Nephron (organoid): ENCODE results near the gene SNX30.

Experiments
- H3K27ac Mint-ChIP-seq, 3 experiments: 2 replicates each; pipeline ENCODE4 v1.8.0; 2020; ENCODE audit warnings: mixed read lengths in 3 of 3, mild to moderate bottlenecking in 2 of 3, moderate library complexity in 1 of 3
- H3K27me3 Mint-ChIP-seq: 2 replicates; pipeline ENCODE4 v1.8.0; 2021; ENCODE audit warnings: low read depth, mild to moderate bottlenecking, moderate library complexity, mixed read lengths
- H3K36me3 Mint-ChIP-seq: 2 replicates; pipeline ENCODE4 v1.8.0; 2020; ENCODE audit warnings: low read depth, mixed read lengths
- H3K4me1 Mint-ChIP-seq: 2 replicates; pipeline ENCODE4 v1.8.0; 2020; ENCODE audit warnings: mixed read lengths
- H3K4me3 Mint-ChIP-seq, 3 experiments: 2 replicates each; pipeline ENCODE4 v1.8.0; 2020; ENCODE audit warnings: mild to moderate bottlenecking in 3 of 3, mixed read lengths in 3 of 3, moderate library complexity in 2 of 3
- H3K9me3 Mint-ChIP-seq: 2 replicates; pipeline ENCODE4 v1.8.0; 2020; ENCODE audit warnings: mixed read lengths
- TF ChIP-seq, protein P1 (sequence below), 3 experiments: fragments of 200-600 bp; sonication (generic); IDR thresholded peaks; one replicate each; pipeline ENCODE4 v1.5.0; 2021; ENCODE audit warnings: antibody characterized with exemption in 3 of 3; ENCODE audit not compliant: unreplicated experiment in 3 of 3

SNX30 gene

DNA sequence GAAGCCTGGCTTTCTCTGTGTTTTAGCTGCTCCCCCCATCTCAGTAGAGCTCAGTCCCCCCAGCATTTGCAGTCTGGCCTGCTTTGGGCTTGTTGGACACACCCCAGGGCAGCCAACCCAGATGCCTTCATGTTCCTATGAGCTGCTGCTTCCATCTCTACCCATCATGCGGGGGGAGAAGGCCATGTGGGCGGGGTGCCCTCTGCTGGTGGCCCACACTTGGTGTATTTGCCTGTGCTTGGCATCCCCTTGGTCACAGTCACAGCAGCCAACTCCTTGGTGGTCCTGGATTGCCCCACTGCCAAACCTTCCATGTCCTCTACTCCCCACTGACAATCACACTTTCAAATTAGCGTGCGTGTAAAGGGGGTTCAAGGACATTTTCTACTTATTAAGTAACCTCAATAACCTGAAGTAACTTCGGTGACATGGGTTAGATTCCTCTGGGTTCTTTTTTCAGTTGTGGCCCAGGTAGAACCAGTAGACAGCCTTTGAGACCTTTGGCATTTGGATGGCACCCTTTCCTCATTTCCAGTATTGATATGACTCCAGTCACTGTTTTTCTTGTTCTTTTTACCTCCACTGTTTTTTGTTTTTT is 42.8 kb downstream of the SNX30 start:
- Mint-ChIP-seq H3K4me3 (no peak overlapping the region), H3K9me3 (no peaks in the 10 kb centered on the region), H3K27ac (no peak overlapping the region), H3K36me3 (no peaks in the 10 kb centered on the region), H3K27me3 (no peaks in the 10 kb centered on the region), H3K4me1 (peaks cover 26% of the 10 kb centered on the region)
- TF ChIP-seq, protein P1, sequence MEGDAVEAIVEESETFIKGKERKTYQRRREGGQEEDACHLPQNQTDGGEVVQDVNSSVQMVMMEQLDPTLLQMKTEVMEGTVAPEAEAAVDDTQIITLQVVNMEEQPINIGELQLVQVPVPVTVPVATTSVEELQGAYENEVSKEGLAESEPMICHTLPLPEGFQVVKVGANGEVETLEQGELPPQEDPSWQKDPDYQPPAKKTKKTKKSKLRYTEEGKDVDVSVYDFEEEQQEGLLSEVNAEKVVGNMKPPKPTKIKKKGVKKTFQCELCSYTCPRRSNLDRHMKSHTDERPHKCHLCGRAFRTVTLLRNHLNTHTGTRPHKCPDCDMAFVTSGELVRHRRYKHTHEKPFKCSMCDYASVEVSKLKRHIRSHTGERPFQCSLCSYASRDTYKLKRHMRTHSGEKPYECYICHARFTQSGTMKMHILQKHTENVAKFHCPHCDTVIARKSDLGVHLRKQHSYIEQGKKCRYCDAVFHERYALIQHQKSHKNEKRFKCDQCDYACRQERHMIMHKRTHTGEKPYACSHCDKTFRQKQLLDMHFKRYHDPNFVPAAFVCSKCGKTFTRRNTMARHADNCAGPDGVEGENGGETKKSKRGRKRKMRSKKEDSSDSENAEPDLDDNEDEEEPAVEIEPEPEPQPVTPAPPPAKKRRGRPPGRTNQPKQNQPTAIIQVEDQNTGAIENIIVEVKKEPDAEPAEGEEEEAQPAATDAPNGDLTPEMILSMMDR (IDR thresholded peaks at IDR 0.05; ENCODE audit: unreplicated experiment in 3 of 3), result peak in 1 of 3 experiments; percentile 31

GRCh38 chr9:112794731-112795130 is 44.2 kb downstream of the SNX30 start:
- TF ChIP-seq, protein P1 (IDR thresholded peaks at IDR 0.05; ENCODE audit: unreplicated experiment in 3 of 3), result no peak
- Mint-ChIP-seq H3K36me3 (no peaks in the 10 kb centered on the region), H3K4me3 (no peak overlapping the region), H3K9me3 (no peaks in the 10 kb centered on the region), H3K4me1 (peaks cover 18% of the 10 kb centered on the region), H3K27ac (no peak overlapping the region), H3K27me3 (no peaks in the 10 kb centered on the region)

DNA sequence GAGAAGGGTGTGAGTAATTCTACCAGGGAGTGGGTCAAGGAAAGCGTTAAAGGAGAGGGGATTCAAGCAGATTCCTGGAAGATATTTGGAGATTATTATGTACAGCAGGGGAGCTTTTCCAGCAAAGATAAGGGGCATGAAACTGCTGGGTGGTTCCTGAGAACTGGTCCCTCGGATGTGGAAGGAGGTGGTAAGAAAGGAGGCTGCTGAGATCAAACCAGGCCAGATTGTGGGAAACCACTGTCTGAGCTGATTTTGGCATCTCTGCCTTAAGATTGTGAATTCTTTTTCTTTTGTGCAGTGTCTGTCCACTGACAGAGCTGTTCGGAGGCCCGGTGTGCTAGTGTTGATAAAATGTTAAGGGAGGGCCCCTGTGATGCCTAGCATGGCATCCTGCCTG is 45.4 kb downstream of the SNX30 start:
- Mint-ChIP-seq H3K9me3 (no peaks in the 10 kb centered on the region), H3K4me1 (peaks cover 18% of the 10 kb centered on the region), H3K27me3 (no peaks in the 10 kb centered on the region), H3K27ac (no peak overlapping the region), H3K4me3 (no peak overlapping the region), H3K36me3 (no peaks in the 10 kb centered on the region)
- TF ChIP-seq, protein P1 (IDR thresholded peaks at IDR 0.05; ENCODE audit: unreplicated experiment in 3 of 3), result no peak

DNA sequence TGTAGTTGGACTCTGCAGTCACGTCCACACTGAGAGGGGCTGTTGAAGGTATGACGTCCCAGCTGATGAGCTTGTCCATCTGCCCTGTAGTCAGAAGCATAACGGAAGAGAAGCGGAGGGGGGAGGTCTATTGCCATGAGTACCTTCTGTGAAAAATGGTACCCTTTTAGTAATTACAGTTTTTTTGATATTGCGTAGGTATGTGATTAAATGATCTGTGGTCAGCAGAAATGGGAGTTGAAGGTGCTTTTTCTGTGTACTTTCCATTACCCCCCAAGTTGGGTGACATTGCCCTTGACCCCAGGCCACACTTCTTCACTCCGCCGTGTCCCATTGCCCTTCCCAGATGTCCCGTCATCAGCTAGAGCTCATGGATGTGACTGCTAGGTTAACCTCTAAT is 45.9 kb downstream of the SNX30 start:
- Mint-ChIP-seq H3K36me3 (no peaks in the 10 kb centered on the region), H3K9me3 (no peaks in the 10 kb centered on the region), H3K27me3 (no peaks in the 10 kb centered on the region), H3K4me3 (no peak overlapping the region), H3K4me1 (peaks cover 18% of the 10 kb centered on the region), H3K27ac (peak overlapping the region; percentile 25 to 45 (median 39))
- TF ChIP-seq, protein P1 (IDR thresholded peaks at IDR 0.05; ENCODE audit: unreplicated experiment in 3 of 3), result no peak

- peaks cover 18% of the 10 kb centered on the region for H3K36me3 Mint-ChIP-seq
Measured at GRCh38 chr9:112809351-112809848, 58.8 kb downstream of the SNX30 start.

More at GRCh38 chr9:112809351-112809848, 58.8 kb downstream of the SNX30 start:
- Mint-ChIP-seq H3K4me1 (peaks cover 4% of the 10 kb centered on the region), H3K4me3 (no peak overlapping the region), H3K9me3 (peaks cover 5% of the 10 kb centered on the region), H3K27me3 (no peaks in the 10 kb centered on the region), H3K27ac (no peak overlapping the region)
- TF ChIP-seq, protein P1 (IDR thresholded peaks at IDR 0.05; ENCODE audit: unreplicated experiment in 3 of 3), result no peak
